Gastroesophageal sphincter (tissue), 3 donors: Measurements from ENCODE around the gene TMED10.
"Not testable (repeated sequence)": the region's sequence is repeated elsewhere in the genome, so short reads cannot be mapped to it uniquely, and the experiment has no call there.

ENCODE experiments used
- EP300 ChIP-seq: sonication (generic); formaldehyde crosslinking; IDR thresholded peaks from one replicate; pipeline ENCODE4 v1.6.1; 2017; ENCODE audit warnings: antibody characterized with exemption, mild to moderate bottlenecking
- POLR2A ChIP-seq, 2 donors: fragments of 450-650 bp; IDR thresholded peaks; one replicate each; pipeline ENCODE4 v1.6.1; 2017; ENCODE audit warnings: antibody characterized with exemption in 2 of 2, mild to moderate bottlenecking in 2 of 2, moderate library complexity in 1 of 2
- TF ChIP-seq, protein P1 (sequence below), 4 experiments: fragments of 200-600 bp in 2 of 4; fragments of 450-650 bp in 2 of 4; sonication (generic) in 1 of 4; IDR thresholded peaks; one replicate each; pipeline ENCODE4 v1.5.1; 2017 to 2019; ENCODE audit warnings: antibody characterized with exemption in 4 of 4, mild to moderate bottlenecking in 2 of 4, moderate library complexity in 2 of 4

DNA sequence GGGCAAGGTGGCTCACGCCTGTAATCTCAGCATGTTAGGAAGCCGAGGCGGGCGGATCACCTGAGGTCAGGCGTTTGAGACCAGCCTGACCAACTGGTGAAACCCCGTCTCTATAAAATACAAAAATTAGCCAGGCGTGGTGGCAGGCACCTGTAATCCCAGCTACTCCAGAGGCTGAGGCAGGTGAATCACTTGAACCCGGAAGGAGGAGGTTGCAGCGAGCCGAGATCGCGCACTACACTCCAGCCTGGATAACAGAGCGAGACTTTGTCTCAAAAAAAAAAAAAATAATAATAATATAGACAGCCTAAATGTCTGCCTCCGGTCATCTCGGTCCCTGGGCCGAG, 49.0 kb downstream of the TMED10 start:
- not testable (repeated sequence) for TF ChIP-seq POLR2A (IDR thresholded peaks at IDR 0.05); EP300
- TF ChIP-seq, protein P1, sequence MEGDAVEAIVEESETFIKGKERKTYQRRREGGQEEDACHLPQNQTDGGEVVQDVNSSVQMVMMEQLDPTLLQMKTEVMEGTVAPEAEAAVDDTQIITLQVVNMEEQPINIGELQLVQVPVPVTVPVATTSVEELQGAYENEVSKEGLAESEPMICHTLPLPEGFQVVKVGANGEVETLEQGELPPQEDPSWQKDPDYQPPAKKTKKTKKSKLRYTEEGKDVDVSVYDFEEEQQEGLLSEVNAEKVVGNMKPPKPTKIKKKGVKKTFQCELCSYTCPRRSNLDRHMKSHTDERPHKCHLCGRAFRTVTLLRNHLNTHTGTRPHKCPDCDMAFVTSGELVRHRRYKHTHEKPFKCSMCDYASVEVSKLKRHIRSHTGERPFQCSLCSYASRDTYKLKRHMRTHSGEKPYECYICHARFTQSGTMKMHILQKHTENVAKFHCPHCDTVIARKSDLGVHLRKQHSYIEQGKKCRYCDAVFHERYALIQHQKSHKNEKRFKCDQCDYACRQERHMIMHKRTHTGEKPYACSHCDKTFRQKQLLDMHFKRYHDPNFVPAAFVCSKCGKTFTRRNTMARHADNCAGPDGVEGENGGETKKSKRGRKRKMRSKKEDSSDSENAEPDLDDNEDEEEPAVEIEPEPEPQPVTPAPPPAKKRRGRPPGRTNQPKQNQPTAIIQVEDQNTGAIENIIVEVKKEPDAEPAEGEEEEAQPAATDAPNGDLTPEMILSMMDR (IDR thresholded peaks at IDR 0.05): not testable (repeated sequence)
